ENCODE measurements around the gene FOXD1.

GRCh38 chr5:73419117-73419464, 29.5 kb downstream of the FOXD1 start:
- TF ChIP-seq CTCF (IDR thresholded peaks at IDR 0.05) (no peak), EP300 (IDR thresholded peaks at IDR 0.05; ENCODE audit: borderline replicate concordance in 1 of 2, low read depth in 1 of 2, low read length in 1 of 2) (no peak), TCF12 (IDR thresholded peaks at IDR 0.05) (no peak), EZH2phosphoT487 (IDR thresholded peaks at IDR 0.05; ENCODE audit: borderline replicate concordance, low read depth) (no peak), MAX (IDR thresholded peaks at IDR 0.05; ENCODE audit: low read depth) (no peak), ZBTB33 (IDR thresholded peaks at IDR 0.05; ENCODE audit: borderline replicate concordance, low read depth) (no peak)

Data from SK-N-SH (cell line).